ENCODE measurements around the gene FAM185A.
"Not testable (repeated sequence)": the region's sequence is repeated elsewhere in the genome, so short reads cannot be mapped to it uniquely, and the experiment has no call there.

- not testable (repeated sequence) for TF ChIP-seq FOS (IDR thresholded peaks at IDR 0.05; ENCODE audit: low read depth, low read length); CTCF (conservative IDR thresholded peaks at IDR 0.05; ENCODE audit: low read depth, low read length); BHLHE40 (IDR thresholded peaks at IDR 0.05; ENCODE audit: low read depth, low read length); POLR2A (IDR thresholded peaks at IDR 0.05; ENCODE audit: low read depth, low read length); RAD21 (IDR thresholded peaks at IDR 0.05; ENCODE audit: low read length); SMC3 (IDR thresholded peaks at IDR 0.05; ENCODE audit: low read depth, low read length); NFE2L2 (IDR thresholded peaks at IDR 0.05; ENCODE audit: low read depth, low read length)
Measured at GRCh38 chr7:102743861-102744260, 4.9 kb upstream of the FAM185A start.
